DOHH2 (cell line): Measurements from ENCODE around the gene CDK2.

Experiments
- CTCF ChIP-seq: fragments of 200-600 bp; sonication (generic); IDR thresholded peaks from one replicate; pipeline ENCODE4 v1.5.1; 2014; ENCODE audit warnings: antibody characterized with exemption, mild to moderate bottlenecking, low read depth, low read length; ENCODE audit not compliant: poor library complexity, severe bottlenecking
- EZH2phosphoT487 ChIP-seq: fragments of 200-600 bp; sonication (generic); IDR thresholded peaks from 2 replicates; pipeline ENCODE4 v1.6.1; 2017; ENCODE audit warnings: borderline replicate concordance, mild to moderate bottlenecking, antibody characterized with exemption, low read length, moderate library complexity, mixed read lengths

GRCh38 chr12:56001487-56002100 lies 35.0 kb downstream of the CDK2 start:
- TF ChIP-seq CTCF (no peak), EZH2phosphoT487 (no peak)
